NCI-H1092 treated with DMSO at 0.1 percent for 48 hours (cell line): ENCODE measurements around the gene GADD45A.

Source experiments
- DNase-seq: peaks from one replicate; lab custom pipeline; 2025; lab: John Stamatoyannopoulos, UW

GADD45A gene

DNA sequence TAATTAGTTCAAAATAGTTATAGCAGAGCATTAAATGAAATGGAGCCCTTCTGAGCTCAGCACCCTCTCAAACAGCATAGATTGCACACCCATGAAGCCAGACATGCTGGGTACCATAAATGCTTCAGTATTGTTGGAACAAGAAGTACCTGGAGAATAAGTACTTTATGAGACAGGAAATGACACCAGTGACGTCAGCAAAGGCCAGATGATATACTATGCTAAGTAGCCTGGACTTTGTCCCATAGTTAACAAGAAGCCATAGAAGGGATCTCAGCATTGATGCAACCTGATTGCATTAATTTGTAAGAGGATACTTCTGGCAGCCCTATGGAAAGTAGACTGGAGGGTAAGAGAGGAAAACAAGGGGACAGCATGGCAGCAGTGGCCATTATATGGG is 16.3 kb upstream of the GADD45A start:
- DNase-seq: no peak

DNA sequence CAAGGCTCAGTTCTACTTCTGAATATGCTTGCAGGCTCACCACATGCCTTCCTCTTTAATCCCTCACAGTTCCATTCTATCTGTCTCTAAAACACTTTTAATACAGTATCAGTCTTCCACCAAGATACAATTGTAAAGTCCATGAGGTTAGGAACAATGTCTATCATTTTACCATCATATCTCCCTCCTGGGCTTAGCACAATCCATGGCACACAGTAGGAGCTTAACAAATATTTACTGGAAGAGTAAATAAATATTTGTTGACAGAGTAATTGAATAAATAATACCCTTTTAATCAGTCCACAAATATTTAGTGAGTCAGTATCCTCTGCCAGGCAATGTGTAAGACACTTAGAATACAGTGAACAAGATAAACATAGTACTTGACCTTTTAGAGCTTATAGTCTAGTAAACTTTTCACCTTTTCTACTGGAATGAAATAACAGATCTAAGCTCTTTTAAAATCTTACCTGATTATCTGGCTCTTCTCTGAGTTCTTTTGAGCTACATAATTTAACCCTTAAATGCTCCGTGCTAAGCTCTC is 12.7 kb upstream of the GADD45A start:
- DNase-seq: no peak

DNA sequence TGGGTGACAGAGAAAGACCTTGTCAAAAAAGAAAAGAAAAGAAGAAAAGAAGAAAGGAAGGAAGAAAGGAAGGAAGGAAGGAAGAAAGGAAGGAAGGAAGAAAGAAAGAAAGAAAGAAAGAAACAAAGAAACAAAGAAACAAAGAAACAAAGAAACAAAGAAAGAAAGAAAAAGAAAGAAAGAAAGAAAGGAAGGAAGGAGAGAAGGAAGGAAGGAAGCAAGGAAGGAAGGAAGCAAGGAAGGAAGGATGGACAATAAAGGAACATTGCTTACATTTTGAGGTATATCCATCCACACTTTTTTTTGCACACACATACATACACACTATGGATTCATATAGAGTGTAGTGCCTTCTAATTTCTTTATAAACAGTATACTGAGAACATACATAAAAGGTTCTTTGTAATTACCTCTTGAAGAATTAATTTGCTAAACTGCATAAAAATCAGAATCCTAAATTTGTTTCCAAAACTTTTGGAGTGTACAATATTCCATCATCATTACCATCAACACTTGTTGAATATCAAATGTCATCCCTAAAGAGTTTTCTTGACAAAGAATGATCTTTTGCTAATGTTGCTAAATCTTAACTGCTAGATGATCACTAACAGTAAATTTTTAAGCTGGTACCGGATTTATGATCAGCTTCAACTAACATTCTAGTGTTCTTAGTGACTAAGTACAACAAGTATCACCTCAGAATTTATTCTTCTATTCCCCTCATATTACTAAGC is 11.4 kb upstream of the GADD45A start:
- no peak for DNase-seq

DNA sequence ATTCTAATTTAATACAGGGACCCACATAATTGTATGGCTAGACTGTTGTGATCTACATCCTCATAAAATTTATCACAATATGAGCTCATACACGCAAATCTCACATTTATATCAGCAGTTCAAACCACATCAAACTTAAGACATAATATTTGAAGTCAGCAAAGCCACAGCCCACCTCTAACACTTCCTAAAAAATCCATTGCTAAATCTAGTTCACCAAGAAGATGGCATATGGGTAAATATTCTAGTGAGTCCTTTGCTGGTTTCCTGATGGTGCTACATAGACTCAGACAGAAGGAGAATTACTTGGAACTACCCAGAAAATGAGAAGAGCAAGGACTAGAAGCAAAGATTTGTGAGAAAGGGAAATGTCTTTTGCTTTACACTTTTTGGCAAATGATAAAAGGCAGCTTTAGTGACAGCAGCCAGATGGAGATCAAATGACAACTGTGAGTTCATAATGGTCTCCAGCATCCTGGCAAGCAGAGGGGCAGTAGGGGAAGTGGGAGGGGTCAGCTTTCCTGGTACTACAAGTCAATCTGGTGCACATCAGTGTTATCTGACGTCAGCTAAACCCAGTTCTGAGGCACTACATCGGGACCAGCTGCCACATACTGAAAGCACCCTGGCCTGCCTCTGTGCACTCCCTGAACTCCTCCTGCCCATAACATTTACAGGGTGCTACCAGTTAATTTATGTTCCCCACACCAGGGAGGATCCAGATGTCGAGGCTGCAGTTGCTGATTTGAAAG is 10.6 kb upstream of the GADD45A start:
- peak; percentile 84 for DNase-seq

DNA sequence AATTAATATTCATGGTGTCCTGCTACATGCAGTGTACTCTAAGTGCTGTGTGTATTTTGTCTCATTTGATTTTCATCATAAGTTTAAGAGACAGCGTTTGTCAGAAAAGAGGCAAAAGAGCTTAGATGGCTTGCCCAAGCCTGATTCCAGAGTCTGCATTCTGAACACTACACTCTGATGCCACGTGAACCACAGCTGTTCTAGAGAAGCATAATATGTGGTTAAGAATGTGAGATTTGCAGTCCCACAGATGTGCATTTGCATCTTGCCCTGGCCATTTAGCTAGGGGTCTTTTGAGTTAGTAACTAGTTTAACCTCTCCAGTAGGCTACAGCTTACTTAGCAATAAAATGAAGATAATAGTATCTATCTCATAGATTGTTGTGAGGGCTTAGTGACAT is 9.2 kb upstream of the GADD45A start:
- DNase-seq: no peak

DNA sequence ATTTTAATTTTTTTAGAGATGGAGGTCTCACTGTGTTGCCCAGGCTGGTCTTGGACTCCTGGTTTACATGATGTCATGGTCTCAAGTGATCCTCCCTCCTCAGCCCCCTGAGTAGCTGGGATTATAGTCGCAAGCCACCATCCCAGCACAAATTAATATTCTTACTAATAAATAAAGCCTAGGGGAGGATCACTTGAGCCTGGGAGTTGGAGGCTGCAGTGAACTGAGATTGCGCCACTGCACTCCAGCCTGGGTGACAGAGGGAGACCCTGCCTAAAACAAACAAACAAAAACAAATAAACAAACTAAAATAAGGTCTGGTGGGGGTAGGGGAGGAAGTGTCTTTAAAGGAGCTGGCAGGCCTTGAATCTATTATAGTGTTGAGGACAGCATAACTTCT is 8.7 kb upstream of the GADD45A start:
- no peak for DNase-seq

DNA sequence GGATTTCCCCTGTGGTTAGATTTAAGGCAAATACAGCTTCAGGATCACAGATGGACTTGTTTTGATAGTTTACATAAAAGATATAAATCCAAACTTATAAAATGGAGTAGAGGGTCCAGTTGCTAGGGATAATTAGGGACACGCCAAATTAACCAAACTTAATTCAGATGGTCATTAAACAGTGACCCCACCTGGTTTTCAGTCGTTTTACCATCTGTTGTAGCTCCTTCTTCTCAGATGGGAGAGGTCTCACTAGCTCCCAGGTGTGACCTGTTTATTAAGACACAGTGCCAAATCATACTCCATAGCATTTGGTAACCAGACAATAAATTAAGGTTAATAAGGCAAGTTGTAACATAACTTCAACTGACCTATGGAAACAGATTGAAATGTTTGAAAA is 8.1 kb upstream of the GADD45A start:
- DNase-seq: peak; percentile 11

DNA sequence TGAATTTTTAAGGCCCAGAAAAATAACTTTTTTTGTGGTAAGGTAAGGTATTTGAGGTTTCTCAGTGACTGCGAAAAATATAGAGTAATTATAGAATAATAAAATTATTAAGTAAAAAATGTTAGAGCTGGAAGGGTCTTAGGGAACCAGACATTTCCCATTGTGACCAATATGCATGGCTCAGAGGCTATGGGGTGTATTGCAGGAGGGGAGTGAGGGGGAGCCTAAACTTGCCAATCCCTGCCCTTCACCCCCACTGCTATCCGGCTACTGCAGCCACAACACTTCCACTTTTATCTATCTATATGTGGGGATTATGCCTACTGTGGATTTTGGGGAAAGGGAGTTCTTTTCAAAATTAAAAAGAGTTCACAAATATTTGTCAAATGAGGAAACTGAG is 7.6 kb upstream of the GADD45A start:
- DNase-seq: no peak

DNA sequence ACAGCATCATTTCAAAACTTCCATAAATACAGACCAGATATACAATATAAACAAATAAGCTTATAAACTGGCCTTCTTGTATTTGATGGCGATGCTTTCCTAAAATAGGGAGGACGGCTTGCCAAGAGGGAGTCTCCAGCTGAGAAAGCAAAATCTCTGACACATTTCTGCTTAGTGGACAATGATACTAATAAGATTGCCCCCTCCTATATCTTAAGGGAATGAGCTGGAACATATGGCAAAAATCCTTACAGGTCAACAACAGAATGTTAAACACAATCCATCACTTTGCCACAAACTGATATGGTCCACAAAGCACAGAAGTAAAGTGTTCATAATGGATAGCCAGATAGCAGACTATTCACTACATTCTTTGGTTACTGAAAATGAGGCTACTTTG is 7.1 kb upstream of the GADD45A start:
- no peak for DNase-seq

DNA sequence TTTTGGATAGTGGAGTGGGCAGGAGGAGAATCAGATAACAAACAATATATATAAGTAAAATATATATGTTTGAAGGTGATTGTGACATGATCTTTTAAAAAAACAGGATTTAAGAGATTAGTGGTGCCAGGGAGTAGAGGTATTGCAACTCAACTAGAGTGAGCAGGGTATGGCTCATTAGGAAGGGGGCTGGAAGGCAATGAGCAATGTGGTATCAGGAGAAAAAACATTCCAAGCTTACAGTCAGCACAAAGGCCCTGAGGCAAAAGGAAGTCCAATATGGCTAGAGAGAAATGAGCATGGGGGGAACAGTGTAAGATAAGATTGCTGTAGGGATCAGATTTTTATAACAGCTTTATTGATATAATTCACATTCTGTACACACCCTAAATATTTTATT is 5.3 kb upstream of the GADD45A start:
- no peak for DNase-seq

DNA sequence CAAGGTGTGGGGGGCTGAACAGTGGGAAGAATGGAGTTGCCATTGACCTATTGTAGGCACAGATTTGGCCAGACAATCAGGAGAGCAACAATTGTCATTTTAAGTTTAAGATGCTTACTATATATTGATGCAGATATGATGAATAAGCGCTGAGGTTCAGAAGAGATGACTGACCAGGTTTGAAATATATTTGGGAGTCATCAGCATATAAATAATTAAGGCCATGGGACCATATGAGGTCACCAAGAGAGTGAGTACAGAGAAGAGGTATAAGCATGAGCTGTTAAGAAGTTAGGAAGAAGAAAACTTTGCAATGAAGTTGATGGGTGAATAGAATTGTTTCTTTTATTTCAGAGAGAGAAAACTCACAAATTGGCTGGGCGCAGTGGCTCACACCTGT is 4.5 kb upstream of the GADD45A start:
- no peak for DNase-seq

DNA sequence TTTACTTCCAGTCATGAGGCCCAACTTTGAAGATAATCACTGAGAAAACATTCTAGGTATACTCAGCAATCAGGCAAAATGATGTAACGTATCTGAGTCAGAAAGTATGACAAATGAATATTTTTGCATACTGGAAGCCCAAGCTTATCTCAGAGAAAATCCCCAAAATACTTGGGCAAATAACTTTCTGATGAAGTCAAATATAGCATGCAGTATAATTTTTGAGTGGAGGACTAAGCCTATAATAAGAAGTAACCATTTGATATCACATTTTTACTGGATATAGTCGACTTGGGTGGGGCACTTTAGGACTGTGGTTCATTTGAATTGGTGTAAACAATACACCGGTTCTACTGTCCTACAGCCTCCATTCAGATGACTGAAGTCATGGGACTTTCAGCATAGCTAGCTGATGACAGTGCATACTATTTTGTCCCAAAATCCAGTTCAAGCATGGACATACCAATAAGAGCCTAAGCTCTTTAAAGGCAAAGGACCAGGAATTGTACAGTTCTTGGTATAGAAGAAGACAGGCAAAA is 2.3 kb upstream of the GADD45A start:
- no peak for DNase-seq

DNA sequence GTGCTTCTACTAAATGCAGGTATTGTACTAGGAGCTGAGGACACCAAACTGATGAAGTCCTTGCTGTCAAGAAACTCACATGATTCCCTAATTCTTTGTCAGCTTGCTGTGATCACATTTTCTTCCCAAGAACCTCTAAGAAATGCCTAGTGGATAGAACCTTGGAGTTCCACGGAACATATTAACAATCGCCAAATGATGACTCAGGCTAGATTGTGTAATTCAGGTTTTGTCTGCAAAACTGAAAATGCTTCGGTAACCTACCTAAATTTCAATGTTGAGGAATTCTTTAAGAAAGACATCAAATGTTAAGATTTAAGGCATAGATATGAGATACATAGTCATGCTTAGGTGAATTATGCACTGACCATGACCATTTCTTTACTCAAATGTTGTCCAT is 1.7 kb upstream of the GADD45A start:
- DNase-seq: no peak

DNA sequence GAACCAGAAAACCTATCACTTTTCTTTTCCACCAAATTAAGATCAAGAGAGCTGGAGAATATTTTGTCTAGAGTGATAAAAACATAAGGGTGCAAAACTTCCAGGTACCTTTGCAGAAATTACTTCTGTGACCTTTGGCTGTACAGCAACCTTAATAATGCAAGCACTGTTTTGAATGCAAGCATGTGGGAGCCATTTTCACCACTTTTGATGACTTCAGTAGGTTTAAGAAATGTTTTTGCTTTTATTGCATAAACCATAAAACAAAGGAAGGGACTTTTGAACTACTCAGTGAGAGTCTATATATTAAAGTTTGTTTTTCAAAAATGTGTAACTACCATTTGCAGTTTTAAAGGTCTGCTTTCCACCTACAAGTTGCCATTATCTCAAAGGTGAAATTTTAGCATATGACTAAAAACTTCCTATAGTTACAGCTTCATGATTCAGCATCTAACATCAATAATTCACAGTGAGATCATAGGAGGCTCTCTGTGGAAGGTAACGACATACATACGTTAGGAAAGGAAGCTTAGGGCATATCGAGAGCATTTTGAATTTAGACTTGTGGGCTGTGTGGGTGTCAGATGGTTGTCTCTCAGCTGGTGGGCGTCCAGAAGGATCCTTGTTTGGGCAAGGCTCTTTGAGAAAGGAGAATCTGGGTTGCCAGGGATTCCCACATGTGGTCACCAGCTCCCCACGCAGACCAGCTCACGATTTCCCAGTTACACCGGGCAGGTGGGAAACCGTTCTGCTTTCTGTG is 1.1 kb upstream of the GADD45A start:
- DNase-seq: peak; percentile 29

DNA sequence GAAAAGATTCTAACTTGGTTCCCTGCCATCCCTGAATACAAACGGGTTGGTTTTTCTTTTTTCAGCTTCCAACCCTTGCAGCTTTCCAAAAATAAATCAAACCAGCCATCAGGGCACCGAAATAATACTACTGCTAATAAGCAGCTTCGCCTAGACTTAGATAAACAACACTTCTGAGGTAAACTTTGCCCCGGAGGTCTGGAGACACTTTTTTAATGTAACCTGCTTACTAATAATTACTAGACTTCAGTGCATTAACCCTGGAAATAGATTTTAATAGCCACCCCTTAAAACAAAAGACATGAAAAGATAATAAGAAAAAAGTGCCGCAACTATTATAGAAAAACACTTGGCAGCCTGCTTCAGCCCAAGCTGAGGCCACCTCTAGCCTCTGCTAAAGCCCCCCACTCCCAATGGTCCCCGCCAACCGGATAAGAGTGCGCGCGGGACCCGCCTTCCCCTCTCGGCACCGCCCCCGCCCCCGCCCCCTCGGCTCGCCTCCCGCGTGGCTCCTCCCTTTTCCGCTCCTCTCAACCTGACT is 405 bp upstream of the GADD45A start:
- DNase-seq: no peak

DNA sequence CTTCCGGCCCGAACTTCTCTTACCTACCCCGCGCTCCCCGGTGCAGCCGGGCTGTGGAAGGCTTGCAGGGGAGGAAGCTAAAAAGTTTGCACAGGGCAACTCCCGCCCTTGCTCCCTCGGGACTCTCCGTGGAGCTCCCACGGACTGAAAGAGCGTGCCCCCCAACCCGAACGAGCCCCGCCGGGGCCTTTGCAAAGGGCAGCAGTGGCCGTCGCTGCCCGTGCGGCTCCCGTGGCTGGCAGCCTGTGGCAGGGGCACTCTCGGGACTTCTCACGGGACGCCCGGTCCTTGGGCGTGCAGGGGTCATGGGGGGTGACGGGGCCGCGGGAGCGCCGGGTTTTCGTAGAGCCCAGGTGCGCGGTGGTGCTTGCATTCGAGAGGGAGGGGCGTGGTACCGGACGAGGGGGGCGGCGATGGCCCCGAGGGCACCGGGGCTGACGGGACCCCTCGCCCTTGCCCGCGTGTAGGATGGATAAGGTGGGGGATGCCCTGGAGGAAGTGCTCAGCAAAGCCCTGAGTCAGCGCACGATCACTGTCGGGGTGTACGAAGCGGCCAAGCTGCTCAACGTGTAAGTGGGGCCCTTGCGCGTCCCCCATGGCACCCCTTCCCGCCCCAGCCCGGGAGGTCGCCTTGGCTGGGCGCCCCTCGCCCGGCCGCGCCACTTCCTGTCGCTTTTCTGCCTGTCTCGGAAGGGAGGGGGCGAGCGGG is 711 bp downstream of the GADD45A start:
- peak; percentile 24 for DNase-seq

DNA sequence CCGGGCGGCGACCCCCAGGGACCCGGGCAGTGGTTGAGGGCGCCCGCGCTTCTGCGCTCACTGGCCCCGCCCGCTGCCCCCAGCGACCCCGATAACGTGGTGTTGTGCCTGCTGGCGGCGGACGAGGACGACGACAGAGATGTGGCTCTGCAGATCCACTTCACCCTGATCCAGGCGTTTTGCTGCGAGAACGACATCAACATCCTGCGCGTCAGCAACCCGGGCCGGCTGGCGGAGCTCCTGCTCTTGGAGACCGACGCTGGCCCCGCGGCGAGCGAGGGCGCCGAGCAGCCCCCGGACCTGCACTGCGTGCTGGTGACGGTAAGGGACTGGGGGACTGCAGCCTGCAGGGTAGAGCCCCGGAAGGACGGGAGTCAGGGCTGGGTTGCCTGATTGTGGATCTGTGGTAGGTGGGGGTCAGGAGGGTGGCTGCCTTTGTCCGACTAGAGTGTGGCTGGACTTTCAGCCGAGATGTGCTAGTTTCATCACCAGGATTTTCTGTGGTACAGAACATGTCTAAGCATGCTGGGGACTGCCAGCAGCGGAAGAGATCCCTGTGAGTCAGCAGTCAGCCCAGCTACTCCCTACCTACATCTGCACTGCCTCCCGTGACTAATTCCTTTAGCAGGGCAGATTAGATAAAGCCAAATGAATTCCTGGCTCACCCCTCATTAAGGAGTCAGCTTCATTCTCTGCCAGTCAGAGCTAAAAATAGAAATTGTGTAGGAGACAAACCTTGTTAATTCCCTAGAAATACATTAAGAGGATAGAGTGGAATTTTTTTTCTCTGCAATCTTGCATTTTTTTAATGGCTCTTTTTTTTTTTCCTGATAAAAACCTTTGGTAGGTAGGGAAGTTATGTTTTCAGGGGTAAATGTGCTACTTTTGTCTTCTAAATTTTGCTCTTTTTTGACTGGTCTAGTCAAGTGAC is 1.5 kb downstream of the GADD45A start:
- peak; percentile 59 for DNase-seq

DNA sequence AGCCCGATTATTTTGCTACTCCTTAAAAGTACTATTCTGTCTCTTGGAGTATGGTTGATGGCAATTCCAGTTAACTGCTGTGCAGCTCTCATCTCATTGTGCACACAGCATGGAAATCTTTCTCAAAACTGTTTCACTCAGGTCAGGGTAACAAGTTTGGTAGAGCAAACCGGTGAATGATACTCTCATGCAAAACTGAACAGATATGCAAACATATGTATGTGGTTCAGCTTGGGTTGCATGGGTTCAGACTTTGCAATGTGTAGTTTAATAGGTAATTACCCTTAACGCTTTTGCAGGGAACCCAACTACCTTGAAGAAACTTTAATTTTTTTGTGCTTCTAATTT is 2.2 kb downstream of the GADD45A start:
- DNase-seq: no peak

DNA sequence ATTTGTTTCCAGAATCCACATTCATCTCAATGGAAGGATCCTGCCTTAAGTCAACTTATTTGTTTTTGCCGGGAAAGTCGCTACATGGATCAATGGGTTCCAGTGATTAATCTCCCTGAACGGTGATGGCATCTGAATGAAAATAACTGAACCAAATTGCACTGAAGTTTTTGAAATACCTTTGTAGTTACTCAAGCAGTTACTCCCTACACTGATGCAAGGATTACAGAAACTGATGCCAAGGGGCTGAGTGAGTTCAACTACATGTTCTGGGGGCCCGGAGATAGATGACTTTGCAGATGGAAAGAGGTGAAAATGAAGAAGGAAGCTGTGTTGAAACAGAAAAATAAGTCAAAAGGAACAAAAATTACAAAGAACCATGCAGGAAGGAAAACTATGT is 2.6 kb downstream of the GADD45A start:
- no peak for DNase-seq

DNA sequence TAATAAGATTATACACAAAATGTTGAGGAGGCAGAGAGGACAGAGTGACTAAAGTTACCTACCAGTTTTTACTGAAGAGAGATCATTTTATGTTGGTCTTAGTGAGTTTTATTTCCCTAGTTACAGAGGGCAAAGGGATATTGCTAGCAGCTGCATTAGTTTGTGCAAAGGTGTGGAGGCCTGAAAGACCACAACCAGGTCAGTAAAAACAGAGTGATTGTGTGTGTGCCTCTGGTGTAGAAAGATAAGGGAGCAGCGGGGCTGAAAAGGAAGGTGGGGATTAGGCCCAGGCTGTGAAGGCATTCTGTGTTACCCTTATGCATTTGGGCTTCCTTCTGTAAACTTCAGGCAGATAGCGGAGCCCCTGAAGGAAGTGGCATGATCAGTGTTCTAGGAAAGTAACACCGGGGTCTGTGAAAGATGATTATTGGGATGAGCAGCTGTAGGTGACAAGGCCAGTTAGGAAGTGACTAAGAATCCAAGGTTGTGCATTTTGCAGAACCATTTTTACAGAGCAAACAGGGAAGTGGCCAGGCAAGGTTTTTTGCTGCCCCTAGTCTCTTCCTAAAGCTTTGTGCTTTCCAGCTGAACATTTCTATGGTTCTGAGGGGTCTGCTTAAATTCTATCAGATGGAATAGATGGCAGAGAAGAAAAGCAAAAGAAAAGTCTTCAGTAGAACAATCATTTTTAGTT is 3.7 kb downstream of the GADD45A start:
- no peak for DNase-seq
